VCaP (cell line): ENCODE measurements around the gene TUBB1.
"Not testable (repeated sequence)": the region's sequence is repeated elsewhere in the genome, so short reads cannot be mapped to it uniquely, and the experiment has no call there.

Experiments used
- H3K27ac ChIP-seq: fragments of 450-650 bp; 2 replicates; pipeline ENCODE4 v1.5.1; 2017
- TF ChIP-seq, protein P1 (sequence below): fragments of 450-650 bp; conservative IDR thresholded peaks from 2 replicates; pipeline ENCODE4 v1.5.1; 2017; ENCODE audit warnings: mild to moderate bottlenecking, moderate library complexity

TUBB1 gene

GRCh38 chr20:58976061-58976730 lies 43.0 kb upstream of the TUBB1 start:
- TF ChIP-seq, protein P1, sequence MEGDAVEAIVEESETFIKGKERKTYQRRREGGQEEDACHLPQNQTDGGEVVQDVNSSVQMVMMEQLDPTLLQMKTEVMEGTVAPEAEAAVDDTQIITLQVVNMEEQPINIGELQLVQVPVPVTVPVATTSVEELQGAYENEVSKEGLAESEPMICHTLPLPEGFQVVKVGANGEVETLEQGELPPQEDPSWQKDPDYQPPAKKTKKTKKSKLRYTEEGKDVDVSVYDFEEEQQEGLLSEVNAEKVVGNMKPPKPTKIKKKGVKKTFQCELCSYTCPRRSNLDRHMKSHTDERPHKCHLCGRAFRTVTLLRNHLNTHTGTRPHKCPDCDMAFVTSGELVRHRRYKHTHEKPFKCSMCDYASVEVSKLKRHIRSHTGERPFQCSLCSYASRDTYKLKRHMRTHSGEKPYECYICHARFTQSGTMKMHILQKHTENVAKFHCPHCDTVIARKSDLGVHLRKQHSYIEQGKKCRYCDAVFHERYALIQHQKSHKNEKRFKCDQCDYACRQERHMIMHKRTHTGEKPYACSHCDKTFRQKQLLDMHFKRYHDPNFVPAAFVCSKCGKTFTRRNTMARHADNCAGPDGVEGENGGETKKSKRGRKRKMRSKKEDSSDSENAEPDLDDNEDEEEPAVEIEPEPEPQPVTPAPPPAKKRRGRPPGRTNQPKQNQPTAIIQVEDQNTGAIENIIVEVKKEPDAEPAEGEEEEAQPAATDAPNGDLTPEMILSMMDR, result no peak
- no peak overlapping the region for H3K27ac ChIP-seq

DNA sequence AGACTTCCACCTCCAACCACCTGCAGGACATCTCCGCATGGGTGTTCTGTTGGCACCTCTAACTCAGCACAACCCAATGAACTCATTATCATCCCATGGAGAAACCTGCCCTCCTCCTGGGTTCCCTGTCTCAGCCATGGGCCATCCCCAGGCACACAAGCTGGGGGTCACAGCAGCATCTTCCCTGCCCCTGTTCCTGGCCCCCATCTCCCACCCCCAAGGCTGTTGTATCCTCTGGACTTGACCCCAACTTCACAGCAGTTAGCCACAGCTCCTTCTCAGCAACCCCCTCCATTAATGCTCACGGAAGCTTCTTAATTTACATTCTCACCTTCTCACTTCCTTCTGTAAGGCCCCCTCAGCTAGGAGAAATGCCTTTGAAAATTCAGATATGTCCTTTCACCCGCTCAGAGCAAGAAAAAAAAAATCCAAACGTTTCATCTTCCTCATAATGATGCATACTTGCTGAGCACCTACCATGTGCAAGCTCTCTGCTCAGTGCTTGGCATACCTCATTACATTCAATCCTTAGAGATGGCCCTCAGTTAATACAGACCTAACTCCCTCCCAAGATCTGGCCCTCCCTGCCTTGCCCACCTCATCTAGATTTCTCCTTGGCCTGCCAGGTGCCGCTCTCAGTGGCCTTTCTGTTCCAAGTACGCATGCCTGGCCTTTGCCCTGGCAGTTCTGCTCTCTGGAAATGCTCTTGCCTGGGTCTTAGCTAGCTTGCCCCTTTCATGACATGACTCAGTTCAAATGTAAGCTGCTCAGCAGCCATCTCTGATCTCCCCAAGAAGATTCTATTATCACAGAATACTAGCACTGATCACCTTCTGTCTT lies 40.7 kb upstream of the TUBB1 start:
- no peak overlapping the region for H3K27ac ChIP-seq
- TF ChIP-seq, protein P1, result no peak

DNA sequence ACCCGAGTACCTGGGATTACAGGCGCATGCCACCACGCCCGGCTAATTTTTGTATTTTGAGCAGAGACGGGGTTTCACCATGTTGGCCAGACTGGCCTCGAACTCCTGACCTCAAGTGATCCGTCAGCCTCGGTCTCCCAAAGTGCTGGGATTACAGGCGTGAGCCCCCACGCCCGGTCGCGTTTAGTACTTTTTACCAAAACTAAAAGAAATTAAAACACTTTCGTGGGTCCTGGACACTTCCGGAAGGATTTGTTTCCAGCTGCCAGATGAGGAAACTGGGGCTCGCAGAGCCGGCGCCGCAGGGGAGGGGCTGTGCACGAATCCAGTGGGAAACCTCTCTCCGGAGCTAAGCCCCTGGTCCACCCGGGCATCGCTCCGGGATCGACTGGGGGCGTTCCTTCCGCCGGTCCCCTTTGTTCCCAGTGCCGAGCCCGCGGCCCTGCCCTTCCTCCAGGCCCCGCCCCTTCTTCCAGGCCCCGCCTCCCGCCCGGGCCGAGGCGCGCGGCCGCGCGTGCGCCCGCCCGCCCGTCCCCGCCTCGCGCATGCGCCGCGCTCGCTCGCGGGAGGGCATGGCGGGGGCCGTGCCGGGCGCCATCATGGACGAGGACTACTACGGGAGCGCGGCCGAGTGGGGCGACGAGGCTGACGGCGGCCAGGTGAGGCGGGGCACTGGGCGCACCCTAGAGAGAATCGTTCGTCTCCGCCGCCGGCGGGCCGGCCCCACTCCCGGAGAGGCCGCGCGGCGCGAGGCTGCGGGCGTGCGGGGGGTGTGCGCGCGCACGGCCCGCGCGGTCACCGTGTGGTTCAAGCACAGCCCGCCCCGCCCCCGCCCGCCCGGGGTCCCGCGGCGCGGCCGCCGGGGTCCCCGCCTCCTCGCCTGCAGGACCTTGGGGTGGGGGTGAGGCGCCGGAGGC lies 38.3 kb upstream of the TUBB1 start, which contains the start of gene NELFCD:
Gene NELFCD (plus strand): TSS at position 546 of the 917 bp plus-strand sequence. CDS start 54 bp downstream, at position 600.
- TF ChIP-seq, protein P1, result no peak
- H3K27ac ChIP-seq, result peak within 1 kb of the TSS; percentile 94

DNA sequence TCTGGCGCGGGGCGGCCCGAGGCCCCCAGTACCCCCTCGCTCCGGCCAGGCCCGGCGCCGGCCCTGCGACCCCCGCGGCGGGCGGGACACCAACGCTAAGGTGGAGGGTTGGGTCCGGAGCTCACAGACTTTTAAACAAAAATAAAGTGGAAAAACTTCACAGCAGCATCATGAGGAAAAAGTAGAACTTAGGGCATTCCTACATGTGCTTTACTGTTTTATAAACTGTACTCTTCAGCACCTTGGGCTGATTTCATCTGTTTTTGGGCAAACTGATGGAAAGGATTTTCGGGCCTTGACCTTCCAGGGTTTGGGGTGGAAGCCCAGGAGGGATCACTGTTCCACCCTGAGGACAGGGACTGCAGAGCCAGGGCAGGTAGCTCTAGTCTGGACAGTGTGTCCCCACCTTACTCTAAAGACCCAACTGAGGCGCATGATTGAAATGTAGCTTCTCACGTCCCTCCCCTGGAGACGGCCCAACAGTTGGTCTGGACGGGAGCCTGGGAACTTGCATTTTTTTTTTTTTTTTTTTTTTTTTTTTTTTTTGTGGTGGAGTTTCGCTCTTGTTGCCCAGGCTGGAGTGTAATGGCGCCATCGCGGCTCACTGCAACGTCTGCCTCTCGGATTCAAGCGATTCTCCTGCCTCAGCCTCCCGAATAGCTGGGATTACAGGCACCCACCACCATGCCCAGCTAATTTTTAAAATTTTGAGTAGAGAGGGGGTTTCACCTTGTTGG lies 37.4 kb upstream of the TUBB1 start:
- TF ChIP-seq, protein P1, result no peak
- H3K27ac ChIP-seq, result peak overlapping the region; percentile 94

- TF ChIP-seq, protein P1, result no peak
- H3K27ac ChIP-seq, result peak overlapping the region; percentile 94; the same call in 1 of the 2 replicates
Observed at GRCh38 chr20:58982406-58983114, 36.7 kb upstream of the TUBB1 start.

DNA sequence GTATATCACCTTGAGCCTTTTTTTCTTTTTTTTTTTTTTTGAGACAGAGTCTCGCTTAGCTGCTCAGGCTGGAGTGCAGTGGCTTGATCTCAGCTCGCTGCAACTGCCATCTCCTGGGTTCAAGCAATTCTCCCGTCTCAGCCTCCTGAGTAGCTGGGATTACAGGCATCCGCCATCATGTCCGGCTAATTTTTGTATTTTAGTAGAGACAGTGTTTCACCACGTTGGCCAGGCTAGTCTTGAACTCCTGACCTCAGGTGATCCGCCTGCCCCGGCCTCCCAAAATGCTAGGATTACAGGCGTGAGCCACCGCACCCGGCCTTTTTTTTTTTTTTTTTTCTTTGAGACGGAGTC lies 36.1 kb upstream of the TUBB1 start:
- not testable (repeated sequence) for H3K27ac ChIP-seq

- H3K27ac ChIP-seq, result no peak overlapping the region
- TF ChIP-seq, protein P1, result no peak
Observed at GRCh38 chr20:58984691-58985090, 34.5 kb upstream of the TUBB1 start.
